Endothelial cell of umbilical vein (primary cell): Measurements from ENCODE around the gene ACSS1. TPM values are rescaled to one million over a fixed set of nuclear protein-coding genes. Genes with fewer than 3 reads are reported as not detected.

Experiments
- BruUV-seq: library from RNA; stranded (reverse); fragments of 400-500 nt; replicated peaks from 2 replicates; lab custom pipeline; 2021; lab: Mats Ljungman, UMichigan
- CTCF ChIA-PET: fragments of 300-600, 350-600 bp; sonication (Branson Sonifier 250); formaldehyde crosslinking; loops from one replicate; lab custom pipeline; 2021; ENCODE audit warnings: antibody characterized with exemption, inconsistent platforms; lab: Charles Lee
- POLR2A ChIA-PET: fragments of 300-600, 350-600 bp; sonication (Branson Sonifier 250); formaldehyde crosslinking; loops from one replicate; lab custom pipeline; 2021; ENCODE audit warnings: antibody characterized with exemption, inconsistent platforms; lab: Charles Lee
- DNase-seq: peaks from one replicate; pipeline ENCODE4 v3.0.0-alpha.2; 2011; ENCODE audit warnings: low read depth, low spot score
- FAIRE-seq: peaks from 2 replicates; lab custom pipeline; 2011; peaks lifted over from hg19 to GRCh38; lab: Jason Lieb, UNC
- H2AFZ ChIP-seq: 2 replicates; pipeline ENCODE4 v1.6.0; 2012; ENCODE audit warnings: low read depth, low read length, control low read depth, inconsistent platforms
- H3K27ac ChIP-seq: 2 replicates; pipeline ENCODE4 v1.5.1; 2011; ENCODE audit warnings: low read depth, mild to moderate bottlenecking, control low read depth, low read length, moderate library complexity; ENCODE audit not compliant: insufficient read depth
- H3K27me3 ChIP-seq, 2 experiments: 2 replicates each; pipeline versions ENCODE4 v1.6.0 to v1.6.1; 2011; ENCODE audit warnings: low read length in 2 of 2, mixed read lengths in 1 of 2; ENCODE audit not compliant: control insufficient read depth in 2 of 2, insufficient read depth in 2 of 2
- H3K36me3 ChIP-seq, 2 experiments: 2 replicates in 1 of 2; 3 replicates in 1 of 2; pipeline ENCODE4 v1.5.1; 2011; ENCODE audit warnings: low read length in 2 of 2, mild to moderate bottlenecking in 1 of 2, moderate library complexity in 1 of 2; ENCODE audit not compliant: control insufficient read depth in 2 of 2, insufficient read depth in 2 of 2; ENCODE audit errors: extremely low read depth in 1 of 2
- H3K4me1 ChIP-seq: 3 replicates; pipeline ENCODE4 v1.5.1; 2011; ENCODE audit warnings: mild to moderate bottlenecking, low read length; ENCODE audit not compliant: control insufficient read depth, insufficient read depth; ENCODE audit errors: extremely low read depth
- H3K4me2 ChIP-seq: 2 replicates; pipeline ENCODE4 v1.6.1; 2011; ENCODE audit warnings: low read length, control low read depth, mixed read lengths; ENCODE audit not compliant: insufficient read depth
- H3K4me3 ChIP-seq, 3 experiments: fragments of 200-600 bp in 1 of 3; sonication (generic), shearing (Covaris generic) in 1 of 3; replicated peaks in 1 of 3; 2 replicates each; pipeline ENCODE4 v1.5.1; 2011 to 2016; ENCODE audit warnings: control low read depth in 3 of 3, low read length in 3 of 3, mild to moderate bottlenecking in 2 of 3, inconsistent platforms in 1 of 3, low read depth in 1 of 3, moderate library complexity in 1 of 3; ENCODE audit not compliant: insufficient read depth in 1 of 3
- H3K79me2 ChIP-seq: 2 replicates; pipeline ENCODE4 v1.6.0; 2012; ENCODE audit warnings: low read length, inconsistent platforms; ENCODE audit not compliant: control insufficient read depth, insufficient read depth
- H3K9ac ChIP-seq: replicated peaks from 2 replicates; pipeline ENCODE3; 2011; ENCODE audit warnings: low read length, control low read depth; ENCODE audit not compliant: insufficient read depth; ENCODE audit errors: extremely low read depth
- H3K9me1 ChIP-seq: replicated peaks from 3 replicates; pipeline ENCODE4 v1.6.0; 2011; ENCODE audit warnings: mild to moderate bottlenecking, low read length; ENCODE audit not compliant: control insufficient read depth, insufficient read depth; ENCODE audit errors: extremely low read depth
- H3K9me3 ChIP-seq: replicated peaks from 2 replicates; pipeline ENCODE4 v1.5.1; 2012; ENCODE audit warnings: low read length, inconsistent platforms; ENCODE audit not compliant: control insufficient read depth, insufficient read depth
- H4K20me1 ChIP-seq: replicated peaks from 2 replicates; pipeline ENCODE3; 2011; ENCODE audit warnings: mild to moderate bottlenecking, low read length; ENCODE audit not compliant: control insufficient read depth, insufficient read depth; ENCODE audit errors: extremely low read depth
- CTCF ChIP-seq, 2 donors: IDR thresholded peaks; 1 replicate in 1 of 2; 2 replicates in 1 of 2; pipeline ENCODE4 v1.5.1; 2011; ENCODE audit warnings: low read length in 2 of 2, mild to moderate bottlenecking in 2 of 2, moderate library complexity in 2 of 2, control low read depth in 1 of 2, inconsistent platforms in 1 of 2, low read depth in 1 of 2; ENCODE audit not compliant: insufficient read depth in 1 of 2; ENCODE audit errors: extremely low read depth in 1 of 2
- EZH2 ChIP-seq: IDR thresholded peaks from 2 replicates; pipeline ENCODE4 v1.6.1; 2012; ENCODE audit warnings: borderline replicate concordance, low read depth, mild to moderate bottlenecking, moderate library complexity, low read length, inconsistent platforms; ENCODE audit not compliant: severe bottlenecking
- FOS ChIP-seq: IDR thresholded peaks from 2 replicates; pipeline ENCODE4 v1.6.1; 2011; ENCODE audit warnings: mild to moderate bottlenecking, low read length, moderate library complexity, borderline replicate concordance; ENCODE audit not compliant: insufficient read depth
- GATA2 ChIP-seq: IDR thresholded peaks from 2 replicates; pipeline ENCODE4 v1.7.0; 2011; ENCODE audit warnings: low read depth, mild to moderate bottlenecking, moderate library complexity, mixed read lengths, low read length; ENCODE audit not compliant: insufficient read length, insufficient read depth
- JUN ChIP-seq: IDR thresholded peaks from 2 replicates; pipeline ENCODE4 v1.6.1; 2011; ENCODE audit warnings: borderline replicate concordance, low read depth; ENCODE audit not compliant: insufficient read length, insufficient read depth
- MAX ChIP-seq: IDR thresholded peaks from 2 replicates; pipeline ENCODE4 v1.6.1; 2011; ENCODE audit not compliant: insufficient read depth, insufficient read length
- MYC ChIP-seq: IDR thresholded peaks from one replicate; pipeline ENCODE4 v1.6.1; 2011; ENCODE audit warnings: mild to moderate bottlenecking, low read depth, low read length
- POLR2A ChIP-seq: IDR thresholded peaks from 2 replicates; pipeline ENCODE4 v1.6.1; 2012; ENCODE audit warnings: low read depth, mild to moderate bottlenecking, control low read depth, low read length
- POLR2AphosphoS5 ChIP-seq: IDR thresholded peaks from 2 replicates; pipeline ENCODE4 v1.6.1; 2012; ENCODE audit warnings: low read depth, mild to moderate bottlenecking, control low read depth, low read length, moderate library complexity; ENCODE audit not compliant: insufficient read depth
- dilution Hi-C: fragments of 300-500 bp; cut with MboI; formaldehyde crosslinking; loops from one replicate; pipeline ENCODE4 v1.15.0; 2019; ENCODE audit warnings: low sequenced_read_pairs; ENCODE audit not compliant: extremely low pct_ligation_motif_present
- intact Hi-C: fragments of 100-400 bp; cut with micrococcal nuclease; formaldehyde crosslinking; loops from one replicate; pipeline ENCODE4 v1.10.0; 2022
- polyA plus RNA-seq, 4 experiments: library from polyadenylated mRNA; depleted of rRNA in 3 of 4; stranded (reverse) in 3 of 4; unstranded in 1 of 4; fragments of >200 nt; gene quantifications; 2 replicates each; pipeline versions ENCODE4 v1.2.1 to v1.2.3, GENCODE V29; 2011 to 2012; ENCODE audit warnings: missing spikeins in 1 of 4
- total RNA-seq: library from RNA; stranded (reverse); gene quantifications from 2 replicates; pipeline ENCODE4 v1.2.3, GENCODE V29; 2021

The ACSS1 gene
- total and polyA plus RNA-seq, 2 donors (not counting 3 experiments of a cell fraction or from before 2014, with no cell fraction given): 6.2 to 17.9 TPM

GRCh38 chr20:25089096-25089495 lies 31.2 kb upstream of the ACSS1 start:
- Histone ChIP-seq H3K9ac (no peak overlapping the region), H3K4me1 (no peaks in the 10 kb centered on the region), H3K9me1 (no peaks in the 10 kb centered on the region), H2AFZ (no peak overlapping the region), H3K36me3 (no peaks in the 10 kb centered on the region), H4K20me1 (no peaks in the 10 kb centered on the region), H3K27me3 (peaks cover 18 to 20% of the 10 kb centered on the region in 2 experiments), H3K4me2 (no peak overlapping the region), H3K4me3 (no peak overlapping the region), H3K27ac (no peak overlapping the region), H3K9me3 (no peaks in the 10 kb centered on the region), H3K79me2 (no peaks in the 10 kb centered on the region)
- no peak for TF ChIP-seq FOS
- TF ChIP-seq MYC: no peak
- no peak for TF ChIP-seq CTCF (IDR thresholded peaks at IDR 0.05; ENCODE audit: extremely low read depth in 1 of 2, insufficient read depth in 1 of 2, low read depth in 1 of 2, low read length in 2 of 2)
- no peak for TF ChIP-seq EZH2
- TF ChIP-seq POLR2AphosphoS5: no peak
- TF ChIP-seq JUN: no peak
- TF ChIP-seq GATA2: no peak
- no peak for TF ChIP-seq MAX
- no peak for TF ChIP-seq POLR2A
- dilution Hi-C loops (no loop called here), intact Hi-C loops (no loop called here)
- CTCF ChIA-PET: no interaction called here
- no TSS peak for BruUV-seq
- POLR2A ChIA-PET: no interaction called here
- FAIRE-seq (no peak), DNase-seq (no peak)
